Osteoblast (primary cell): ENCODE results near the gene PRCP. TPM values are rescaled to one million over a fixed set of nuclear protein-coding genes. Genes with fewer than 3 reads are reported as not detected.

ENCODE experiments used
- DNase-seq: peaks from one replicate; pipeline ENCODE4 v3.0.0; 2011; ENCODE audit warnings: low spot score, mixed read lengths; ENCODE audit not compliant: insufficient read length; ENCODE audit errors: missing footprints
- H2AFZ ChIP-seq: 2 replicates; pipeline ENCODE4 v1.6.0; 2011; ENCODE audit warnings: mild to moderate bottlenecking, low read length
- H3K27ac ChIP-seq: 2 replicates; pipeline ENCODE4 v1.5.1; 2011; ENCODE audit warnings: mild to moderate bottlenecking, low read depth, low read length, moderate library complexity
- H3K27me3 ChIP-seq: 2 replicates; pipeline ENCODE4 v1.6.0; 2012; ENCODE audit warnings: mild to moderate bottlenecking, control low read depth, inconsistent platforms, low read length, moderate library complexity; ENCODE audit not compliant: insufficient read depth
- H3K36me3 ChIP-seq: 2 replicates; pipeline ENCODE4 v1.5.1; 2011; ENCODE audit warnings: mild to moderate bottlenecking, low read length, control low read depth, moderate library complexity; ENCODE audit not compliant: insufficient read depth
- H3K4me1 ChIP-seq: 2 replicates; pipeline ENCODE4 v1.5.1; 2011; ENCODE audit warnings: mild to moderate bottlenecking, low read length, control low read depth, moderate library complexity; ENCODE audit not compliant: insufficient read depth
- H3K4me2 ChIP-seq: 2 replicates; pipeline ENCODE4 v1.6.0; 2011; ENCODE audit warnings: mild to moderate bottlenecking, low read length; ENCODE audit not compliant: insufficient read depth
- H3K4me3 ChIP-seq: fragments of 200-600 bp; sonication (generic); 3 replicates; pipeline ENCODE4 v1.5.1; 2012; ENCODE audit warnings: mild to moderate bottlenecking, low read length, inconsistent platforms; ENCODE audit not compliant: insufficient read depth
- H3K79me2 ChIP-seq: 2 replicates; pipeline ENCODE4 v1.6.0; 2012; ENCODE audit warnings: mild to moderate bottlenecking, low read length, control low read depth, inconsistent platforms; ENCODE audit not compliant: insufficient read depth
- H3K9me3 ChIP-seq: 2 replicates; pipeline ENCODE4 v1.5.1; 2011; ENCODE audit warnings: low read depth, low read length, control low read depth
- H4K20me1 ChIP-seq: 2 replicates; pipeline ENCODE4 v1.6.0; 2012; ENCODE audit warnings: mild to moderate bottlenecking, low read length, control low read depth; ENCODE audit not compliant: insufficient read depth
- total RNA-seq: library from RNA; depleted of rRNA; stranded (reverse); fragments of >200 nt; gene quantifications from 2 replicates; pipeline ENCODE4 v1.2.3, GENCODE V29; 2012
- TF ChIP-seq, protein P1 (sequence below): IDR thresholded peaks from 2 replicates; pipeline ENCODE4 v1.5.1; 2011; ENCODE audit warnings: mild to moderate bottlenecking, low read depth, low read length, moderate library complexity; ENCODE audit errors: extremely low read depth

PRCP gene
- total RNA-seq, 1 donor = 52.5 TPM

DNA sequence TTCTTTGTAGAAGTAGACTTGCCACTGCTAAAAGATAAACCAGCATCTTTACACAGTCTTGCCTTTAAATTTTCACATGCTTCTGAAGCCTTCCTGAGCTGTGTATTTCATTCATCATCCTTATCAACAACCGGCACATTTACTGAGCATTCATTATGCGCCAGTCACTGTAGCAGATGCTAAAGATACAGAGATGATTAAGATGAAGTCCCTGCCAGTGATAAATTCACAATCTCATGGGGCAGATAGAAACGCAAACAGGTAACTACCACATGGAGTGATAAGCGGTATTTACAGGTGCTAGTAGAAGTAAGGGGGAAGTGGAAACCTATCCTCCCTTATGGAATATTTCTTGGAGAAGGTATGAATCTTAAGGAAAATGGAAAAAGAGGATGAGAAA lies 67.2 kb downstream of the PRCP start:
- no peak overlapping the region for H2AFZ ChIP-seq
- H3K79me2 ChIP-seq = no peaks in the 10 kb centered on the region
- H3K27ac ChIP-seq = no peak overlapping the region
- TF ChIP-seq, protein P1, sequence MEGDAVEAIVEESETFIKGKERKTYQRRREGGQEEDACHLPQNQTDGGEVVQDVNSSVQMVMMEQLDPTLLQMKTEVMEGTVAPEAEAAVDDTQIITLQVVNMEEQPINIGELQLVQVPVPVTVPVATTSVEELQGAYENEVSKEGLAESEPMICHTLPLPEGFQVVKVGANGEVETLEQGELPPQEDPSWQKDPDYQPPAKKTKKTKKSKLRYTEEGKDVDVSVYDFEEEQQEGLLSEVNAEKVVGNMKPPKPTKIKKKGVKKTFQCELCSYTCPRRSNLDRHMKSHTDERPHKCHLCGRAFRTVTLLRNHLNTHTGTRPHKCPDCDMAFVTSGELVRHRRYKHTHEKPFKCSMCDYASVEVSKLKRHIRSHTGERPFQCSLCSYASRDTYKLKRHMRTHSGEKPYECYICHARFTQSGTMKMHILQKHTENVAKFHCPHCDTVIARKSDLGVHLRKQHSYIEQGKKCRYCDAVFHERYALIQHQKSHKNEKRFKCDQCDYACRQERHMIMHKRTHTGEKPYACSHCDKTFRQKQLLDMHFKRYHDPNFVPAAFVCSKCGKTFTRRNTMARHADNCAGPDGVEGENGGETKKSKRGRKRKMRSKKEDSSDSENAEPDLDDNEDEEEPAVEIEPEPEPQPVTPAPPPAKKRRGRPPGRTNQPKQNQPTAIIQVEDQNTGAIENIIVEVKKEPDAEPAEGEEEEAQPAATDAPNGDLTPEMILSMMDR = no peak
- no peak overlapping the region for H3K4me3 ChIP-seq
- no peaks in the 10 kb centered on the region for H3K9me3 ChIP-seq
- H3K27me3 ChIP-seq = no peaks in the 10 kb centered on the region
- H3K36me3 ChIP-seq = no peaks in the 10 kb centered on the region
- H3K4me1 ChIP-seq = no peaks in the 10 kb centered on the region
- no peak overlapping the region for H3K4me2 ChIP-seq
- no peak for DNase-seq
- no peaks in the 10 kb centered on the region for H4K20me1 ChIP-seq

DNA sequence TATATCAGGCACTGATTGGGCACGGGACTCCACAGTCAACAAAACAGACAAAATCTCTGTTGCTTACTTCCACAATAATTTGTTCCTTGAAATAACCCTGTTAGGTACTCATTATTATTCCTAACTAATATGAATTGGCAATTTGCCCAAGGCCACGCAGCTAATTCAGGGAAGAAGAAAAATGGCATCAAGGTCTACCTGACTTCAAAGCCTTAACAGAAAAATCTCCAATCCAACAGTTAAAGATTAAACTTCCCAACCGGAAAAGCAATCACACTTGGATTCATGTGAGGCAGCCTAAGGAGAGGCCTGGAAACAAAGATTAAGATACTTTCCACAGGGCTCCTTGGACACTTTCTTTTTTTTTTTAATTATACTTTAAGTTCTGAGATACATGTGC lies 68.9 kb downstream of the PRCP start:
- Histone ChIP-seq H3K27me3 (no peaks in the 10 kb centered on the region), H3K4me2 (no peak overlapping the region), H3K4me3 (no peak overlapping the region), H3K4me1 (no peaks in the 10 kb centered on the region), H4K20me1 (no peaks in the 10 kb centered on the region), H3K36me3 (no peaks in the 10 kb centered on the region), H3K9me3 (no peaks in the 10 kb centered on the region), H3K79me2 (no peaks in the 10 kb centered on the region), H3K27ac (no peak overlapping the region), H2AFZ (no peak overlapping the region)
- TF ChIP-seq, protein P1 = no peak
- DNase-seq = no peak

DNA sequence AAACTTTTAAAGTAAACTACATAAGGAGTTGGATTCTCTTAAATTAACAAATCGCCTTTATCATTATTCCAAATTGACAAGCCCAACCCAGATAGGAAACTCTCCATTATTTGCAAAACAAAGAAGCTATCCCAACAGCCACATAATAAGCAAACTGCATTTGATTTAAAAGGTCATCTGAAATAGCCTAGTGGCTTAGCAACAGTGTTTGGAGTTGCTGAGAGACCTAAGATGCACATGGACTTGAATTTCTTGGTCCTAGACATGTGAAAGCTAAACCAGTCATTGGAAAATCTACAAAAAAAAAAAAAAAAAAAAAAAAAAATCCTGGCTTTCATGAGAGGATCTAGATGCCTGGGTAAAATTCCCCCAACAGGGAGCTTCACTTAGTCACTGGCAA lies 69.5 kb downstream of the PRCP start:
- no peaks in the 10 kb centered on the region for H3K27me3 ChIP-seq

DNA sequence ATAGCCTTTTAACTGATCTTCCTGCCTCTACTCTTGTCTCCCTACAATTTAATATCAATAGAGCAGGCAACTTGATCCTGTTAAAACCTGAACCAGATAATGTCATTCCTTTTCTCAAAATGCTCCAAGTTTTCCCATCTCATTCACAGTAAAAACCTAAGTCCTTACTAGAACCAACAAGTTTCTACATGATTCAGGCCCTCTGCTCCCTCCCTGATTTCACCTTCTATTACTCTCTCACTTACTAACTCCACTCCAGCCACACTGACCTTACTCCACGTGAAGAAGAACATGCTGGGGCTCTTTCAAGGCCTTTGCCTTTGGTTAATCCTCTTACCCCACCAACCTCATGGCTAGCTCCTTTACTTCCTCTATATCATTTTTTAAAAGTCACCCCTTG lies 71.1 kb downstream of the PRCP start:
- Histone ChIP-seq H3K27me3 (no peaks in the 10 kb centered on the region), H3K4me1 (no peaks in the 10 kb centered on the region), H3K9me3 (no peaks in the 10 kb centered on the region), H3K79me2 (no peaks in the 10 kb centered on the region), H3K4me3 (no peak overlapping the region), H3K36me3 (no peaks in the 10 kb centered on the region), H3K27ac (no peak overlapping the region), H3K4me2 (no peak overlapping the region), H2AFZ (no peak overlapping the region), H4K20me1 (no peaks in the 10 kb centered on the region)
- no peak for DNase-seq
- TF ChIP-seq, protein P1 = no peak

More for the DNA sequence above, 69.5 kb downstream of the PRCP start:
- Histone ChIP-seq H3K4me3 (no peak overlapping the region), H3K4me1 (no peaks in the 10 kb centered on the region), H3K79me2 (no peaks in the 10 kb centered on the region), H3K9me3 (no peaks in the 10 kb centered on the region), H3K27ac (no peak overlapping the region), H3K36me3 (no peaks in the 10 kb centered on the region), H4K20me1 (no peaks in the 10 kb centered on the region), H2AFZ (no peak overlapping the region), H3K4me2 (no peak overlapping the region)
- DNase-seq = peak; percentile 32
- TF ChIP-seq, protein P1 = no peak
